Left lung (tissue), 10 donors: ENCODE data around the gene ARHGEF33. TPM values are rescaled to one million over a fixed set of nuclear protein-coding genes. Genes with fewer than 3 reads are reported as not detected.

ENCODE experiments used
- ATAC-seq: fragments of 200-7000 bp; cut with Tn5 transposase; one replicate; pipeline ENCODE4 v1.9.1; 2020; ENCODE audit warnings: moderate library complexity
- DNase-seq, 4 donors: peaks; one replicate each; pipeline ENCODE4 v3.0.0-alpha.2; 2013 to 2020
- H3K27ac ChIP-seq, 2 donors: fragments of 200-600 bp; sonication (generic) in 1 of 2; one replicate each; pipeline versions ENCODE4 v1.5.0 to v1.8.0; 2020 to 2021
- H3K27me3 ChIP-seq, 2 donors: fragments of 200-600 bp; sonication (generic) in 1 of 2; one replicate each; pipeline versions ENCODE4 v1.5.0 to v1.8.0; 2020 to 2021
- H3K36me3 ChIP-seq, 2 donors: fragments of 200-600 bp; sonication (generic) in 1 of 2; one replicate each; pipeline versions ENCODE4 v1.5.0 to v1.8.0; 2020 to 2021
- H3K4me1 ChIP-seq, 2 donors: fragments of 200-600 bp; one replicate each; pipeline ENCODE4 v1.8.0; 2021
- H3K4me3 ChIP-seq, 2 donors: fragments of 200-600 bp; sonication (generic) in 1 of 2; one replicate each; pipeline versions ENCODE4 v1.5.0 to v1.8.0; 2020 to 2021; ENCODE audit warnings: mild to moderate bottlenecking in 1 of 2
- H3K9me3 ChIP-seq, 2 donors: fragments of 200-600 bp; sonication (generic) in 1 of 2; one replicate each; pipeline versions ENCODE4 v1.5.0 to v1.8.0; 2020 to 2021
- CTCF ChIP-seq, 2 donors: fragments of 200-600 bp; sonication (generic) in 1 of 2; IDR thresholded peaks; one replicate each; pipeline versions ENCODE4 v1.5.0 to v1.8.0; 2021; ENCODE audit warnings: antibody characterized with exemption in 2 of 2
- intact Hi-C, 2 donors: fragments of 100-400 bp; cut with DNase I; formaldehyde crosslinking; loops; one replicate each; pipeline versions ENCODE4 v1.11.2 to v1.14.2; 2022
- polyA plus RNA-seq, 6 donors: library from polyadenylated mRNA; unstranded; fragments of 120-200 nt; gene quantifications; one replicate each; pipeline ENCODE4 v1.2.1, GENCODE V29; 2013; ENCODE audit not compliant: insufficient read length in 6 of 6
- total RNA-seq, 2 donors: library from RNA; stranded (reverse); fragmentation: NEBNext Ultra II Directional; extraction: Animal tissue kit (Norgen Biotek cat#: 25700); gene quantifications; one replicate each; pipeline ENCODE4 v1.2.1, GENCODE V29; 2021
- donor health status: DM: no; HTN: yes; CAD: no.
- donor health status: DM: no; HTN: no; CAD: no.

The ARHGEF33 gene
- total and polyA plus RNA-seq, 8 donors, result 0.82 to 4.1 (median 3.0) TPM

GRCh38 chr2:38945372-38945771 lies 55.7 kb downstream of the ARHGEF33 start:
- peaks cover 0 to 4% of the 10 kb centered on the region in 2 donors for H3K4me1 ChIP-seq
- no peaks in the 10 kb centered on the region for H3K36me3 ChIP-seq
- intact Hi-C loops, result no loop called here
- no peak for TF ChIP-seq CTCF (IDR thresholded peaks at IDR 0.05)
- no peaks in the 10 kb centered on the region for H3K9me3 ChIP-seq
- no peak for ATAC-seq
- no peak overlapping the region for H3K27ac ChIP-seq
- no peak overlapping the region for H3K4me3 ChIP-seq
- no peak for DNase-seq
- no peaks in the 10 kb centered on the region for H3K27me3 ChIP-seq

GRCh38 chr2:38945911-38946310 lies 56.2 kb downstream of the ARHGEF33 start:
- TF ChIP-seq CTCF (IDR thresholded peaks at IDR 0.05), result no peak
- Histone ChIP-seq H3K27me3 (no peaks in the 10 kb centered on the region), H3K36me3 (no peaks in the 10 kb centered on the region), H3K4me3 (no peak overlapping the region), H3K4me1 (peaks cover 0 to 4% of the 10 kb centered on the region in 2 donors), H3K9me3 (no peaks in the 10 kb centered on the region), H3K27ac (no peak overlapping the region)
- no peak for DNase-seq
- no peak for ATAC-seq
- intact Hi-C loops, result no loop called here

GRCh38 chr2:38947241-38948239 lies 57.9 kb downstream of the ARHGEF33 start:
- intact Hi-C loops, result no loop called here
- Histone ChIP-seq H3K27ac (no peak overlapping the region), H3K9me3 (no peaks in the 10 kb centered on the region), H3K4me3 (no peak overlapping the region), H3K36me3 (no peaks in the 10 kb centered on the region), H3K4me1 (peaks cover 0 to 4% of the 10 kb centered on the region in 2 donors), H3K27me3 (no peaks in the 10 kb centered on the region)
- TF ChIP-seq CTCF (IDR thresholded peaks at IDR 0.05), result peak; percentile 35 to 64
- DNase-seq (peak in 2 of 4 donors; percentile 67), ATAC-seq (peak; percentile 95)

- Histone ChIP-seq H3K27me3 (no peaks in the 10 kb centered on the region), H3K9me3 (no peaks in the 10 kb centered on the region), H3K4me1 (peaks cover 0 to 4% of the 10 kb centered on the region in 2 donors), H3K36me3 (no peaks in the 10 kb centered on the region), H3K4me3 (no peak overlapping the region), H3K27ac (no peak overlapping the region)
- intact Hi-C loops, result no loop called here
- DNase-seq (no peak), ATAC-seq (no peak)
- no peak for TF ChIP-seq CTCF (IDR thresholded peaks at IDR 0.05)
Measured at GRCh38 chr2:38948387-38948882, 58.8 kb downstream of the ARHGEF33 start.

- DNase-seq (no peak), ATAC-seq (no peak)
- intact Hi-C loops, result no loop called here
- Histone ChIP-seq H3K9me3 (no peaks in the 10 kb centered on the region), H3K4me3 (no peak overlapping the region), H3K4me1 (peaks cover 0 to 4% of the 10 kb centered on the region in 2 donors), H3K27ac (no peak overlapping the region), H3K36me3 (no peaks in the 10 kb centered on the region), H3K27me3 (no peaks in the 10 kb centered on the region)
- no peak for TF ChIP-seq CTCF (IDR thresholded peaks at IDR 0.05)
Measured at GRCh38 chr2:38948995-38949394, 59.3 kb downstream of the ARHGEF33 start.
